ENCODE data around the gene SULF2. TPM values are rescaled to one million over a fixed set of nuclear protein-coding genes. Genes with fewer than 3 reads are reported as not detected.

The SULF2 gene
- total RNA-seq, 1 donor from 2014 or later, result 78.2 TPM

DNA sequence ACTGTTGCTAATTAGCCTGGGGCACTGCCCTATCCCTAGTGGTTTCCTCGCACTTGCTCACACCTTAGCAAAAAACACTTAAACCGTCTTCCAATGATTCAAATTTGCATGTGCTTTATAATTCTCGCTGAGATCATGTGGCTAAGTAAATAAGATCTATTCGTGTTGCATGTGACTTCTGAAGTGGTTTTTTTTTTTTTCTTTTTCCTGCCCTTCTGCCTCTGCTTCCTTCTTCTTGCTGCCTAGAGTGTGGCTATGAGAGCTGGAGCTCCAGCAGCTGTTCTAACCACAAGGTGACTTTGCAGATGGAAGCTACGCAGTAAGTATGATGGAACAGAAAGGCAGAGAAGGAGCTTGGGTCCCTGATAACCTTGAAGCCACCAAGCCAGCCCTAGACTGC, 36.5 kb downstream of the SULF2 start:
- DNase-seq (ENCODE audit: low read depth), result no peak
- H3K4me3 ChIP-seq (ENCODE audit: low read depth, low read length), result no peak overlapping the region
- no peaks in the 10 kb centered on the region for H3K36me3 ChIP-seq (ENCODE audit: control insufficient read depth, insufficient read depth, low read length)
- TF ChIP-seq, protein P1, sequence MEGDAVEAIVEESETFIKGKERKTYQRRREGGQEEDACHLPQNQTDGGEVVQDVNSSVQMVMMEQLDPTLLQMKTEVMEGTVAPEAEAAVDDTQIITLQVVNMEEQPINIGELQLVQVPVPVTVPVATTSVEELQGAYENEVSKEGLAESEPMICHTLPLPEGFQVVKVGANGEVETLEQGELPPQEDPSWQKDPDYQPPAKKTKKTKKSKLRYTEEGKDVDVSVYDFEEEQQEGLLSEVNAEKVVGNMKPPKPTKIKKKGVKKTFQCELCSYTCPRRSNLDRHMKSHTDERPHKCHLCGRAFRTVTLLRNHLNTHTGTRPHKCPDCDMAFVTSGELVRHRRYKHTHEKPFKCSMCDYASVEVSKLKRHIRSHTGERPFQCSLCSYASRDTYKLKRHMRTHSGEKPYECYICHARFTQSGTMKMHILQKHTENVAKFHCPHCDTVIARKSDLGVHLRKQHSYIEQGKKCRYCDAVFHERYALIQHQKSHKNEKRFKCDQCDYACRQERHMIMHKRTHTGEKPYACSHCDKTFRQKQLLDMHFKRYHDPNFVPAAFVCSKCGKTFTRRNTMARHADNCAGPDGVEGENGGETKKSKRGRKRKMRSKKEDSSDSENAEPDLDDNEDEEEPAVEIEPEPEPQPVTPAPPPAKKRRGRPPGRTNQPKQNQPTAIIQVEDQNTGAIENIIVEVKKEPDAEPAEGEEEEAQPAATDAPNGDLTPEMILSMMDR (IDR thresholded peaks at IDR 0.05; ENCODE audit: insufficient read depth, low read length, poor library complexity, severe bottlenecking), result no peak
- H3K27me3 ChIP-seq (ENCODE audit: control insufficient read depth, insufficient read depth, low read length), result no peaks in the 10 kb centered on the region

DNA sequence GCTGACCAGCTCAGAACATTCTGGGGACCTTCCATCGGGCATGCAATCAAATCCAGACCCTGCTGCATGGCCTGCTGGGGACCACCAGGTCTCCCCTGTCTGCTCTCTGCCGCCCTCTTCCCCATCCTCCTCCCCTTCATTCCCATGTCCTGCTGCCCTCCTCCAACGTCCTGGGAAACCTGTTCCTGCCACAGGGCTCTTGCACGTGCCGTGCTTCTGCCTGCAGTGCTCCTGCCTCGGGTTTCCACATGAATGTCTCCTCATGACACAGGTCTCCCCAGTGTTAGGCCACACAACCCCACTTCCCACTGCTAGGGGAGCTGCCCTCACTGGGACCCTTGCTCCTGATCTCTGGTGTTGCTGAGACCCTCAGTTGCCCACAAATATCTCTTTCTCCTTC, 37.2 kb downstream of the SULF2 start:
- TF ChIP-seq, protein P1 (IDR thresholded peaks at IDR 0.05; ENCODE audit: insufficient read depth, low read length, poor library complexity, severe bottlenecking), result no peak
- Histone ChIP-seq H3K27me3 (ENCODE audit: control insufficient read depth, insufficient read depth, low read length) (no peaks in the 10 kb centered on the region), H3K36me3 (ENCODE audit: control insufficient read depth, insufficient read depth, low read length) (no peaks in the 10 kb centered on the region), H3K4me3 (ENCODE audit: low read depth, low read length) (no peak overlapping the region)
- no peak for DNase-seq (ENCODE audit: low read depth)

- H3K27me3 ChIP-seq (ENCODE audit: control insufficient read depth, insufficient read depth, low read length), result no peaks in the 10 kb centered on the region
- no peaks in the 10 kb centered on the region for H3K36me3 ChIP-seq (ENCODE audit: control insufficient read depth, insufficient read depth, low read length)
- TF ChIP-seq, protein P1 (IDR thresholded peaks at IDR 0.05; ENCODE audit: insufficient read depth, low read length, poor library complexity, severe bottlenecking), result no peak
- DNase-seq (ENCODE audit: low read depth), result no peak
- H3K4me3 ChIP-seq (ENCODE audit: low read depth, low read length), result no peak overlapping the region
Measured at GRCh38 chr20:47747669-47748031, 37.6 kb downstream of the SULF2 start.

DNA sequence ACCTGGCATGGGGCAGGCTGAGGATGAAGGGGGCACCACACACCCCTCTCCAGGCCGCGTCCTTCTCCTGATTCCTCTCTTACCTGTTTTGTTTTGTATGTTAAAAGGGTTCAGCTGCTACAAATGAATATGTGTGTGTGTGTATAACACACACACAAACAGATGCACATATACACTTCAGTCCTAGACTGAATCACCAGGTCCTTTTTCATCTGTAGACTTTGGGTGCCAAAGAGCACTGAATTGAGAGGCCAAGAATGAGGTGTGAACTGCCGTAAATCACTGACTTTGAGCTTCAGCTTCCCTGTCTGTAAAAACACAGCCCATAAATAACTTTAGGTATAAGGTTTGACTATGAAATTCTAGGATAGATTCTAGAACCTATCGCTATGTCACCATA, 40.5 kb downstream of the SULF2 start:
- no peaks in the 10 kb centered on the region for H3K27me3 ChIP-seq (ENCODE audit: control insufficient read depth, insufficient read depth, low read length)
- no peak overlapping the region for H3K4me3 ChIP-seq (ENCODE audit: low read depth, low read length)
- TF ChIP-seq, protein P1 (IDR thresholded peaks at IDR 0.05; ENCODE audit: insufficient read depth, low read length, poor library complexity, severe bottlenecking), result no peak
- no peak for DNase-seq (ENCODE audit: low read depth)
- H3K36me3 ChIP-seq (ENCODE audit: control insufficient read depth, insufficient read depth, low read length), result no peaks in the 10 kb centered on the region

- Histone ChIP-seq H3K4me3 (ENCODE audit: low read depth, low read length) (no peak overlapping the region), H3K27me3 (ENCODE audit: control insufficient read depth, insufficient read depth, low read length) (no peaks in the 10 kb centered on the region), H3K36me3 (ENCODE audit: control insufficient read depth, insufficient read depth, low read length) (no peaks in the 10 kb centered on the region)
- TF ChIP-seq, protein P1 (IDR thresholded peaks at IDR 0.05; ENCODE audit: insufficient read depth, low read length, poor library complexity, severe bottlenecking), result no peak
- DNase-seq (ENCODE audit: low read depth), result no peak
Measured at GRCh38 chr20:47743671-47744070, 41.6 kb downstream of the SULF2 start.
